ENCODE results near the gene ETV5.

ETV5 gene

GRCh38 chr3:186094696-186095425 lies 14.0 kb downstream of the ETV5 start:
- no peak for DNase-seq

- no peak for DNase-seq
Measured at GRCh38 chr3:186094271-186094670, 14.6 kb downstream of the ETV5 start.

- no peak for DNase-seq
Measured at GRCh38 chr3:186093271-186093900, 15.5 kb downstream of the ETV5 start.

GRCh38 chr3:186092360-186093070 lies 16.4 kb downstream of the ETV5 start:
- DNase-seq = no peak

- no peak for DNase-seq
Measured at GRCh38 chr3:186090901-186091300, 18.0 kb downstream of the ETV5 start.

- no peak for DNase-seq
Measured at GRCh38 chr3:186088335-186088734, 20.6 kb downstream of the ETV5 start.

- no peak for DNase-seq
Measured at GRCh38 chr3:186084264-186084663, 24.6 kb downstream of the ETV5 start.

GRCh38 chr3:186083746-186084145 lies 25.1 kb downstream of the ETV5 start:
- no peak for DNase-seq

- no peak for DNase-seq
Measured at GRCh38 chr3:186082150-186082549, 26.7 kb downstream of the ETV5 start.

- DNase-seq = no peak
Measured at GRCh38 chr3:186081678-186082077, 27.2 kb downstream of the ETV5 start.

GRCh38 chr3:186080849-186081438 lies 27.9 kb downstream of the ETV5 start:
- DNase-seq = no peak

GRCh38 chr3:186079925-186080324 lies 29.0 kb downstream of the ETV5 start:
- no peak for DNase-seq

- DNase-seq = no peak
Measured at GRCh38 chr3:186077466-186077865, 31.4 kb downstream of the ETV5 start.

- no peak for DNase-seq
Measured at GRCh38 chr3:186075931-186076567, 32.8 kb downstream of the ETV5 start.

- no peak for DNase-seq
Measured at GRCh38 chr3:186075489-186075888, 33.4 kb downstream of the ETV5 start.

GRCh38 chr3:186073641-186074040 lies 35.2 kb downstream of the ETV5 start:
- DNase-seq = no peak

- no peak for DNase-seq
Measured at GRCh38 chr3:186070996-186071395, 37.9 kb downstream of the ETV5 start.

- DNase-seq = no peak
Measured at GRCh38 chr3:186070550-186070949, 38.3 kb downstream of the ETV5 start.

- DNase-seq = no peak
Measured at GRCh38 chr3:186070133-186070532, 38.8 kb downstream of the ETV5 start.

- DNase-seq = no peak
Measured at GRCh38 chr3:186069199-186069598, 39.7 kb downstream of the ETV5 start.

GRCh38 chr3:186068243-186068552 lies 40.7 kb downstream of the ETV5 start:
- DNase-seq = no peak

GRCh38 chr3:186067360-186068242 lies 41.3 kb downstream of the ETV5 start:
- DNase-seq = no peak

All from cortex of kidney (tissue), 1 donor.